Stimulated activated CD8-positive, alpha-beta memory T cell treated with anti-CD3 and anti-CD28 coated beads, Interleukin-15, amount 100 ng/mL, for 4 hours (primary cell): ENCODE measurements around the gene TIGD3.
"Not testable (repeated sequence)": the region's sequence is repeated elsewhere in the genome, so short reads cannot be mapped to it uniquely, and the experiment has no call there.

ENCODE experiments used
- DNase-seq, 2 donors: peaks; one replicate each; pipeline ENCODE4 v3.0.0-alpha.2; 2020; ENCODE audit warnings: low read depth in 2 of 2

Gene TIGD3

GRCh38 chr11:65325435-65325834, 29.1 kb upstream of the TIGD3 start:
- DNase-seq: no peak

DNA sequence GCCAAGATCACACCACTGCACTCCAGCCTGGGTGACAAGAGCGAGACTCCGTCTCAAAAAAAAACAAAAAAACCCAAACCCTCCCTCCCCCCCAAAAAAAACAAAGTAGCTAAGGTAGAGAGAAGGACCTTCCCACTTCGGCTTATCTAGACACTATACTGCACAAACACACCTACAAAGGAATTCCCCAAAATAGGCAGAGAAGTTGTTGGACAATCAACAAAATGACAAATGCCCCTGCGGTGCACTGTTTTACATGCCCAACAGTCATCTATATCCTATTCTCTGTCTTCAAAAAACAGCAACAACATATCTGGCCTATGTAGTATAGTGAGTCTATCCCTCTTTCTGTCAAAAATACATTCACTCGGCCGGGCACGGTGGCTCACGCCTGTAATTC, 27.5 kb upstream of the TIGD3 start:
- DNase-seq: no peak

DNA sequence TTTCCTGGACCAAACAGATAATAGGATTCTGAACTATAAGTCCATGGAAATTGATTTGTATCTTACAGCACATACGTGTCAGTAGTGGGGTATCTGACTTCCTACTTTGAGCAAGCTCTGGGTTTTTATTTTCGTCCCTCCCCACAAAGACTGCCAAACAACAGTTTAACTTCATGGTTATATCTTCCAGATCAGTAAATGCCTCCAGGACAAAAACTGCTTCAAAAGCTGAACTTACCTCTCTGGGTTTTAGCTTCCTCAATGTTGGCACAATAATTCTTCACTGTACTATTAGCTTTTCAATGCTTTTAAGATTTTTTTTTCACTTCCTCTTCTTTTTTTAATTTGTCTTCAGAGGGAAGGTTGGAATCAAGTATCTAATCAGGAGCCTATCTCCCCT, 25.1 kb upstream of the TIGD3 start:
- no peak for DNase-seq

DNA sequence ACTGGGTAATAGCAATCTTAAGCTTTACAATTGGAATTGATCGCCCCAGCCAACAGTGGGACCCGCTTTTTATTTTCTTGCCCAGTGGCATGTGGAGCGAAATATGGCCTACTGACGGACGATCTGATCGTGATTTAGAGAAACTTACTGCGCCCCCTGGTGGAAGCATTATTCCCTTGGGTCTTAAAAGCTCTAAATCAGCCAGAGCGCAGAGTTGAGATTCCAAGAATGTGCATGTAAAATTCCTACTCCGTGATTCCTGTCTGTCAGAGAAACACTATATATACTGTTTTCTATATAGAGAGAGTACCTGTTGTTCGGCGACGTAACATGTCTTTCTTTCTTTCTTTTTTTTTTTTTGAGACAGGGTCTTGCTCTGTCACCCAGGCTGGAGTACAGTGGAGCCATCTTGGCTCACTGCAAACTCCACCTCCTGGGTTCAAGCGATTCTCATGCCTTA, 24.6 kb upstream of the TIGD3 start:
- peak; percentile 32 to 71 for DNase-seq

DNA sequence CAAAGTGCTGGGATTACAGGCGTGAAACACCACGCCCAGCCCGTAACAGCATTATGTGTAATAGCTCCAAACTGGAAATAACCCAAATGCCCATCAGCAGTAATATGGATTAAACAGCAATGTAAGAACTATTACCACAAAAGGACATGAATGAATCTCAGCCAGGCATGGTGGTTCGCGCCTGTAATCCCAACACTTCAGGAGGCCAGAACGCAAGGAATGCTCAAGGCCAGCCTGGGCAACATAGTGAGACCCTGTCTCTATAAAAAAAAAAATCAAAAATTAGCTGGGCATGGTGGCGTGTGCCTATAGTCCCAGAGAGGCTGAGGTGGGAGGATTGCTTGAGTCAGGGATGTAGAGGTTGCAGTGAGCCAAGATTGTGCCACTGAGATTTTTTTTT, 24.0 kb upstream of the TIGD3 start:
- DNase-seq: no peak

- DNase-seq: not testable (repeated sequence)
Observed at GRCh38 chr11:65332591-65332990, 22.0 kb upstream of the TIGD3 start.

GRCh38 chr11:65334696-65335295, 19.8 kb upstream of the TIGD3 start:
- no peak for DNase-seq

GRCh38 chr11:65338676-65339075, 15.9 kb upstream of the TIGD3 start:
- no peak for DNase-seq

DNA sequence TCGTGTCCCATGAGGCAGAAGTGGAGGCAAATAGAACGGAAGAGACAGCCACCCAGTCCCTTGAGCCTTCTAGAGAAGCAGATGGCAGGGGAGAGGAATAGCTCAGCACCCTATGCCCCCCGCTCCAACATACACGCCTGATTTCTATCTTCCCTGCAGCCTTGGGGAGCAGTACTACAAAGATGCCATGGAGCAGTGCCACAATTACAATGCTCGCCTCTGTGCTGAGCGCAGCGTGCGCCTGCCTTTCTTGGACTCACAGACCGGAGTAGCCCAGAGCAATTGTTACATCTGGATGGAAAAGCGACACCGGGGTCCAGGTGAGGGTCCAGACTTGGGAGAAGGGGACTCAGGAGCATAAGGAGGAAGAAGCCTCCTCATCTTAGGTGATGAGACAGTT, 14.3 kb upstream of the TIGD3 start:
- DNase-seq: no peak

GRCh38 chr11:65341856-65342255, 12.7 kb upstream of the TIGD3 start:
- no peak for DNase-seq

- no peak for DNase-seq
Observed at GRCh38 chr11:65351511-65351910, 3.0 kb upstream of the TIGD3 start.

DNA sequence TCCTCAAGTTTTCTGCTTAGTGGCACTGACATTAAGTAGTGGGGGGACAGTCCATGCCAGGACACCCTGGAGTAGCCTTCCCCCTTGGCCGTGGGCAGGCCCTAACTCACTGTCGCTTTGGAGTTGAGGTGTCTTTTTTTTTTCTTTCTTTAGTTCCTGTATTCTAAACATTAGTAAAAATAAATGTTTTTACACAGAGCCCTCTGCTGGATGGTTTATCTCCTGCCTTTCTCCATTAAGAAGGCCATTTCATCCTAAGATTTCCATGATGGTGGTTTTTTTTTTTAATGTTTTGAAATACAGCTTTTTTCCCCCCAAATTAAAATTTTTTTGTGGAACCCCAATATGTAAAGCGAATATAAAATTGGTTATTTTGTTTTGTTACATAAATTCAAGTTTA, 1.8 kb upstream of the TIGD3 start:
- DNase-seq: no peak

DNA sequence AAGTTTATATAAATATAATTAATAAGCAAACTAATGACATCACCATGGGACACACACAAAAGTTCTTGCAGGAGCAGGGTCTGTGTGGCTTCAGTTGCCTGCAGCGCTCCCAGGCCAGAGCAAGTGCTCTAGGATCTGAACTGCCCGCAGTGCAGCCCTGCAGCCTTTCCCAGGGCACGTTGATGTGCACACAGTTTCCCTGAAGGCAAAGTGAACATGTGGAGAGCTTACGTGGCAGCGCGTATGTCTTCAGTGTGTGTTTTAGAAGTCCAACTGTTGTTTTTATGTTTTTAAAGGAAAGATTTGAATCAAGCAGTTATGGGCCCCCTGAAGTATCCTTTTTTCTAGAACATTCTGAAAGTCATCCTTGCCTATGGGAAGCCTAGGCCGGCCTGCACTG, 1.2 kb upstream of the TIGD3 start:
- DNase-seq: no peak

- DNase-seq: no peak
Observed at GRCh38 chr11:65353900-65354264, 669 bp upstream of the TIGD3 start.

DNA sequence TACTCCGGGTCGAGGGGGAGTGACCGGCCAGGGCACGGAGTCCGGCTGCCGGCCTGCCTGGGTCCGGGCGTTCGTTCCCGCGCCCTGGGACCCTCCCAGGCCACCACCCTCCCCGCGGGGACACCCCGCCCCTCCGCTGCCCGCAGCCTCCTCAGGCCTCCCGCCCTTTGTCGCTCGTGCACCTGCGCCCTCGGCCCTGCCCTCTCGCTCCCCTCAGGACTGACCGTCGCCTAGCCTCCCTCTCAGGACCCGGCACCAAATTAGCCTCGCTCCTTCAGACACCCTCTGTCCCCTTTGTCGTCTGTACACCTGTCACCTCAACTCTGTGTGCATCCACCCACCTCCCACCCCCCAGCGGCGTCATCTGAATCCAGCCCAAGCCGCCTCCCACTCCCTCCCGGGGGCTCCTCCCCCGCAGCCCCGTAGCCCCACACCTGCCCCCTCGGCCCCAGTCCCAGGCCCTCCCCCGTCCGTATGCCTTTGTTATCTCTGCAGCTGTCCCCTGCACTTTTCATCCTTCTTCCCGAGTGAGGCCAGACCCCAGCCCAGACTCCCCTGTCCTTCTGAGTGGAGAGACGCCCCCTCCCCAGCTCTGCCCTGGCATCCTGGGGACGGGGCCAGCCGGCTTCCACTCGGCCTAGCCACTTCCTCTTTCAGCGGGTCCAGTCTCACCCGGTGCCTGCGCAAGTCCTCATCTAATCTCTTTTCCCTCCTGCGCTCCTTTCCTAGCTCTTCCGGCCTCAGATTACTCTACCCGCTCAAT, 643 bp downstream of the TIGD3 start:
- peak; percentile 34 to 46 for DNase-seq

- DNase-seq: no peak
Observed at GRCh38 chr11:65355776-65356393, 1.3 kb downstream of the TIGD3 start.

- no peak for DNase-seq
Observed at GRCh38 chr11:65356394-65356972, 1.9 kb downstream of the TIGD3 start.

DNA sequence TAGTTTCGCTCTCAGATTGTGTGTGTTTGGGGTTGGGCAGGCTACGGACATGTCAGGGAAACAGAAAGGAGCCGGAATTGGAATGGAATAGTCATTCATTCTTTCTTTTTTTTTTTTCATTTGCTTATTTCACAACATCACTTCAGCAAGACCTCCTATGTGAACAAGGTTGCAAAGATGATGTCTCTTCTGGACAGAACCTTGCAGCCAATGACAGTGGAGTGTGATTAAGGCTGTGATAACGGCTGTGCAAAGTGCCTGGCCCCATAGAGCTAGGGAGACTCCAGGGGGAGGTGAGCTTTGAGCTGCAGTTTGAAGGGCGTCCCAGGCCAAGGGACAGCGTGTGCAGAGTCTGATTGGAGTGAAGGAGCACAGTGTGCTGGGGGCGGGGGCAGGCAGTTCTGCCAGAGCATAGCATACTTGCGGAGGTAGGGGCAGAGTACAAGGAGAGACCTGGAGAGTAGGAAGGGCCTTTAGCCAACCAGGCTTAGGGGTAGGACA, 3.4 kb downstream of the TIGD3 start:
- DNase-seq: no peak

- DNase-seq: no peak
Observed at GRCh38 chr11:65362320-65362931, 7.9 kb downstream of the TIGD3 start.

DNA sequence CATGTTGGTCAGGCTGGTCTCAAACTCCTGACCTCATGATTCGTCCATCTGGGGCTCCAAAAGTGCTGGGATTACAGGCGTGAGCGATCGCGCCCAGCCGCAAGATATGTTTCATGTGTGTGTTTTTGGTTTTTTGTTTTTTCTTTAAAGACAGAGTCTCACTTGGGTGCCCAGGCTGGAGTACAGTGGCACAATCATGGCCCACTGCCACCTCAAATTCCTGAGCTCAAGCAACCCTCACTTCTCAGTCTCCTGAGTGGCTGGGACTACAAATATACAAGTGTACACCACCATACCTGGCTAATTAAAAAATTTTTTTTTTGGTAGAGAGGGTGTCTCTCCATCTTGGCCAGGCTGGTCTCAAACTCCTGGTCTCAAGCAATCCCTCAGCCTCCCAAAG, 8.4 kb downstream of the TIGD3 start:
- no peak for DNase-seq

DNA sequence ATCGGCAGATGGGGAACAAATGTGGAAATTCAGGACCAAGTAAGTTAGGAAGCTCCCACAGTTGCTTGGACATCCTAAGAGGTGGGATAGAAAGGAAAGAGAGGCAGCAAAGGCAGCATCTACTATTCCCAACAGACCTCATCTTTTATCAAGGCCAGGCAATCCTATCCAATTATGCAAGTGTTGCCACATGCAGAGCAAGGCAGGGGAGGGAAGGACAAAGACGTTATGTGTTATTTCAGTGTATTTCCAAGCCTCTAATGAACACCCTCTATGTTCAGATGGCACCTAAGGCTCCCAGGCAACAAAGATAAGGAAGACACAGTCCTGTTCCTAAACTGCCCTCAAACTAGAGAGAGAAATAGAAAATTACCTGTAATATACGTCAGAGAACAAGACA, 9.2 kb downstream of the TIGD3 start:
- DNase-seq: no peak

- no peak for DNase-seq
Observed at GRCh38 chr11:65366340-65366773, 11.8 kb downstream of the TIGD3 start.
